Activated T-cell treated with anti-CD3 and anti-CD28 coated beads, Interleukin-2, amount 50 U/mL, for 4 hours (primary cell): ENCODE results near the gene JAZF1. TPM values are rescaled to one million over a fixed set of nuclear protein-coding genes. Genes with fewer than 3 reads are reported as not detected.
"Not testable (repeated sequence)": the region's sequence is repeated elsewhere in the genome, so short reads cannot be mapped to it uniquely, and the experiment has no call there.

ENCODE experiments used
- ATAC-seq, 2 donors: fragments of 200-7000 bp; cut with Tn5 transposase; one replicate each; pipeline ENCODE4 v1.10.0; 2021
- DNase-seq: peaks from one replicate; pipeline ENCODE4 v3.0.0-alpha.2; 2020
- H3K27me3 Mint-ChIP-seq: one replicate; pipeline ENCODE4 v1.8.0; 2021; ENCODE audit warnings: low read depth, mixed read lengths
- H3K36me3 Mint-ChIP-seq: one replicate; pipeline ENCODE4 v1.8.0; 2022; ENCODE audit warnings: mixed read lengths; ENCODE audit not compliant: insufficient read depth
- H3K4me1 Mint-ChIP-seq: one replicate; pipeline ENCODE4 v1.8.0; 2021; ENCODE audit warnings: low read depth, mixed read lengths
- H3K4me3 Mint-ChIP-seq: one replicate; pipeline ENCODE4 v1.8.0; 2021; ENCODE audit warnings: mild to moderate bottlenecking, moderate library complexity, mixed read lengths
- H3K9me3 Mint-ChIP-seq: one replicate; pipeline ENCODE4 v1.8.0; 2021; ENCODE audit warnings: mixed read lengths
- total RNA-seq, 3 donors: library from RNA; stranded (reverse); gene quantifications; one replicate each; pipeline ENCODE4 v1.2.1, GENCODE V29; 2021

Gene JAZF1
- total RNA-seq, 3 donors from 2014 or later = 14.9 to 19.3 (median 19.0) TPM

GRCh38 chr7:27930910-27931476, 249.6 kb downstream of the JAZF1 start:
- H3K9me3 Mint-ChIP-seq = no peaks in the 10 kb centered on the region
- H3K4me3 Mint-ChIP-seq = no peak overlapping the region
- no peak for ATAC-seq
- no peaks in the 10 kb centered on the region for H3K27me3 Mint-ChIP-seq
- H3K36me3 Mint-ChIP-seq = no peaks in the 10 kb centered on the region
- no peak for DNase-seq
- no peaks in the 10 kb centered on the region for H3K4me1 Mint-ChIP-seq

GRCh38 chr7:27929127-27929526, 251.5 kb downstream of the JAZF1 start:
- ATAC-seq (no peak), DNase-seq (no peak)
- Mint-ChIP-seq H3K27me3 (no peaks in the 10 kb centered on the region), H3K4me3 (no peak overlapping the region), H3K36me3 (no peaks in the 10 kb centered on the region), H3K4me1 (no peaks in the 10 kb centered on the region), H3K9me3 (no peaks in the 10 kb centered on the region)

GRCh38 chr7:27928001-27928400, 252.6 kb downstream of the JAZF1 start:
- Mint-ChIP-seq H3K36me3 (no peaks in the 10 kb centered on the region), H3K27me3 (no peaks in the 10 kb centered on the region), H3K4me1 (no peaks in the 10 kb centered on the region), H3K9me3 (no peaks in the 10 kb centered on the region), H3K4me3 (no peak overlapping the region)
- DNase-seq (no peak), ATAC-seq (no peak)

GRCh38 chr7:27925573-27926201, 254.9 kb downstream of the JAZF1 start:
- no peak for ATAC-seq
- H3K4me1 Mint-ChIP-seq = no peaks in the 10 kb centered on the region
- no peaks in the 10 kb centered on the region for H3K9me3 Mint-ChIP-seq
- no peaks in the 10 kb centered on the region for H3K36me3 Mint-ChIP-seq
- no peaks in the 10 kb centered on the region for H3K27me3 Mint-ChIP-seq
- H3K4me3 Mint-ChIP-seq = no peak overlapping the region
- no peak for DNase-seq

- no peak for DNase-seq
- H3K9me3 Mint-ChIP-seq = no peaks in the 10 kb centered on the region
- H3K4me3 Mint-ChIP-seq = no peak overlapping the region
- no peaks in the 10 kb centered on the region for H3K4me1 Mint-ChIP-seq
- no peak for ATAC-seq
- no peaks in the 10 kb centered on the region for H3K27me3 Mint-ChIP-seq
- H3K36me3 Mint-ChIP-seq = no peaks in the 10 kb centered on the region
These were observed 257.0 kb downstream of the JAZF1 start for GRCh38 chr7:27923642-27923980.

GRCh38 chr7:27922907-27923641, 257.5 kb downstream of the JAZF1 start:
- H3K4me3 Mint-ChIP-seq = no peak overlapping the region
- no peaks in the 10 kb centered on the region for H3K27me3 Mint-ChIP-seq
- H3K9me3 Mint-ChIP-seq = no peaks in the 10 kb centered on the region
- ATAC-seq (no peak), DNase-seq (no peak)
- H3K36me3 Mint-ChIP-seq = no peaks in the 10 kb centered on the region
- H3K4me1 Mint-ChIP-seq = no peaks in the 10 kb centered on the region

- not testable (repeated sequence) for H3K4me3 Mint-ChIP-seq, ATAC-seq, H3K27me3 Mint-ChIP-seq, H3K36me3 Mint-ChIP-seq, H3K9me3 Mint-ChIP-seq, H3K4me1 Mint-ChIP-seq, DNase-seq
These were observed 258.2 kb downstream of the JAZF1 start for GRCh38 chr7:27922389-27922788.

- H3K4me1 Mint-ChIP-seq = no peaks in the 10 kb centered on the region
- no peak for DNase-seq
- no peaks in the 10 kb centered on the region for H3K27me3 Mint-ChIP-seq
- H3K9me3 Mint-ChIP-seq = no peaks in the 10 kb centered on the region
- no peak for ATAC-seq
- no peak overlapping the region for H3K4me3 Mint-ChIP-seq
- H3K36me3 Mint-ChIP-seq = peaks cover 5% of the 10 kb centered on the region
These were observed 259.3 kb downstream of the JAZF1 start for GRCh38 chr7:27921081-27921836.

GRCh38 chr7:27920281-27920946, 260.2 kb downstream of the JAZF1 start:
- H3K27me3 Mint-ChIP-seq = no peaks in the 10 kb centered on the region
- peaks cover 5% of the 10 kb centered on the region for H3K36me3 Mint-ChIP-seq
- ATAC-seq (no peak), DNase-seq (no peak)
- no peak overlapping the region for H3K4me3 Mint-ChIP-seq
- H3K4me1 Mint-ChIP-seq = no peaks in the 10 kb centered on the region
- no peaks in the 10 kb centered on the region for H3K9me3 Mint-ChIP-seq

GRCh38 chr7:27918503-27918902, 262.1 kb downstream of the JAZF1 start:
- Mint-ChIP-seq H3K27me3 (no peaks in the 10 kb centered on the region), H3K9me3 (no peaks in the 10 kb centered on the region), H3K36me3 (peaks cover 5% of the 10 kb centered on the region), H3K4me1 (no peaks in the 10 kb centered on the region), H3K4me3 (no peak overlapping the region)
- ATAC-seq = no peak
- DNase-seq = no peak

GRCh38 chr7:27917774-27918314, 262.8 kb downstream of the JAZF1 start:
- Mint-ChIP-seq H3K4me3 (no peak overlapping the region), H3K36me3 (peaks cover 5% of the 10 kb centered on the region), H3K9me3 (no peaks in the 10 kb centered on the region), H3K27me3 (no peaks in the 10 kb centered on the region), H3K4me1 (no peaks in the 10 kb centered on the region)
- ATAC-seq = no peak
- DNase-seq = no peak

GRCh38 chr7:27917119-27917518, 263.5 kb downstream of the JAZF1 start:
- no peaks in the 10 kb centered on the region for H3K27me3 Mint-ChIP-seq
- no peak for ATAC-seq
- peaks cover 5% of the 10 kb centered on the region for H3K36me3 Mint-ChIP-seq
- H3K4me1 Mint-ChIP-seq = no peaks in the 10 kb centered on the region
- DNase-seq = no peak
- H3K4me3 Mint-ChIP-seq = no peak overlapping the region
- no peaks in the 10 kb centered on the region for H3K9me3 Mint-ChIP-seq

- H3K27me3 Mint-ChIP-seq = no peaks in the 10 kb centered on the region
- no peaks in the 10 kb centered on the region for H3K9me3 Mint-ChIP-seq
- peaks cover 5% of the 10 kb centered on the region for H3K36me3 Mint-ChIP-seq
- ATAC-seq (no peak), DNase-seq (no peak)
- no peak overlapping the region for H3K4me3 Mint-ChIP-seq
- H3K4me1 Mint-ChIP-seq = no peaks in the 10 kb centered on the region
These were observed 264.2 kb downstream of the JAZF1 start for GRCh38 chr7:27916372-27916771.

- Mint-ChIP-seq H3K4me3 (no peak overlapping the region), H3K9me3 (no peaks in the 10 kb centered on the region), H3K27me3 (no peaks in the 10 kb centered on the region), H3K36me3 (peaks cover 6% of the 10 kb centered on the region), H3K4me1 (no peaks in the 10 kb centered on the region)
- no peak for DNase-seq
- no peak for ATAC-seq
These were observed 266.2 kb downstream of the JAZF1 start for GRCh38 chr7:27914409-27914808.
